ENCODE data around the gene GATAD2A.

DNA sequence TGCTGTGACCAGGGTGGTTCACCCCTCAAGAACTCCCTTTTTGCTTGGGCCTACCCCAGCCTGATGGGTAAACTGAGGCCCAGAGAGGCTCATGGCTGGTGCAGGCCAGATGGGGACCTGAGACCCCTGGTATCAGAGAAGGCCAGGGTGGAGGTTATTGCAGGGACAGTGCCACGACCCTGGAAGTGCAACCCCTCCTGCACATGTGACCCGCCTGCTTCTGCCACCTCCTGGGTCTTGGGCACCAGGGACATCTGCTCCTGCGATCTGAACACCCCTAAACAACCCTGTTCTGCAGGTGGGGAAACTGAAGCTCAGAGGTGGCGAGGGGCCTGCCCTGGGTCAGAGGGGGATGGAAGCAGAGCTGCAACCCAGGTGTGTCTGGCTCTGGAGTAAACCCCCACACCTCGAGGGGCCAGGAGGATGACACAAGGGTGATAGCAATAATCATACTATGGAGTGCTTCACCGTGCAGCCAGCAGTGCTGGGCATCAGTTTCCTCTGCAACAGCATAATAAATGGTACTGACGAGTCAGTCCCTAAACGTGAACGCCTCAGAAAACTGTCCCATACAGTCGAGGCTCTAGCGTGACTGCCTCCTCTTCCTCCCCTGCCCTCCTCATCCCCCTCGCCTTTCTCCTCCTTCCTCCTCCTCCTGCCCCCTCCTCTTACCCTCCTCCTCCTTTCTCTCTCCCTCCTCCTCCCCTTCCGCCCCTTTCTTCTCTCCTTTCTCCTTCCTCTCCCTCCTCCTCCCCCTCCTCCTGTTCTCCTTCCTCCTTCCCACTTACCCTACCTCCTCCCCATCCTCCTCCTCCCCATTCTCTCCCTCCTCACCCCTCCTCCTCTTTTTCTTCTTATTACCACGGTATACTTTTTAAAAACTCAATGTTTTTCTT, 127.6 kb downstream of the GATAD2A start:
- TF ChIP-seq, protein P1, sequence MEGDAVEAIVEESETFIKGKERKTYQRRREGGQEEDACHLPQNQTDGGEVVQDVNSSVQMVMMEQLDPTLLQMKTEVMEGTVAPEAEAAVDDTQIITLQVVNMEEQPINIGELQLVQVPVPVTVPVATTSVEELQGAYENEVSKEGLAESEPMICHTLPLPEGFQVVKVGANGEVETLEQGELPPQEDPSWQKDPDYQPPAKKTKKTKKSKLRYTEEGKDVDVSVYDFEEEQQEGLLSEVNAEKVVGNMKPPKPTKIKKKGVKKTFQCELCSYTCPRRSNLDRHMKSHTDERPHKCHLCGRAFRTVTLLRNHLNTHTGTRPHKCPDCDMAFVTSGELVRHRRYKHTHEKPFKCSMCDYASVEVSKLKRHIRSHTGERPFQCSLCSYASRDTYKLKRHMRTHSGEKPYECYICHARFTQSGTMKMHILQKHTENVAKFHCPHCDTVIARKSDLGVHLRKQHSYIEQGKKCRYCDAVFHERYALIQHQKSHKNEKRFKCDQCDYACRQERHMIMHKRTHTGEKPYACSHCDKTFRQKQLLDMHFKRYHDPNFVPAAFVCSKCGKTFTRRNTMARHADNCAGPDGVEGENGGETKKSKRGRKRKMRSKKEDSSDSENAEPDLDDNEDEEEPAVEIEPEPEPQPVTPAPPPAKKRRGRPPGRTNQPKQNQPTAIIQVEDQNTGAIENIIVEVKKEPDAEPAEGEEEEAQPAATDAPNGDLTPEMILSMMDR (IDR thresholded peaks at IDR 0.05), result no peak
- TF ChIP-seq POLR2AphosphoS5 (IDR thresholded peaks at IDR 0.05; ENCODE audit: low read depth, low read length) (no peak), SIN3A (IDR thresholded peaks at IDR 0.05; ENCODE audit: borderline replicate concordance, insufficient read depth, low read depth, low read length) (no peak), TCF7L2 (IDR thresholded peaks at IDR 0.05; ENCODE audit: low read depth, low read length) (no peak)
- TF ChIP-seq, protein P2, sequence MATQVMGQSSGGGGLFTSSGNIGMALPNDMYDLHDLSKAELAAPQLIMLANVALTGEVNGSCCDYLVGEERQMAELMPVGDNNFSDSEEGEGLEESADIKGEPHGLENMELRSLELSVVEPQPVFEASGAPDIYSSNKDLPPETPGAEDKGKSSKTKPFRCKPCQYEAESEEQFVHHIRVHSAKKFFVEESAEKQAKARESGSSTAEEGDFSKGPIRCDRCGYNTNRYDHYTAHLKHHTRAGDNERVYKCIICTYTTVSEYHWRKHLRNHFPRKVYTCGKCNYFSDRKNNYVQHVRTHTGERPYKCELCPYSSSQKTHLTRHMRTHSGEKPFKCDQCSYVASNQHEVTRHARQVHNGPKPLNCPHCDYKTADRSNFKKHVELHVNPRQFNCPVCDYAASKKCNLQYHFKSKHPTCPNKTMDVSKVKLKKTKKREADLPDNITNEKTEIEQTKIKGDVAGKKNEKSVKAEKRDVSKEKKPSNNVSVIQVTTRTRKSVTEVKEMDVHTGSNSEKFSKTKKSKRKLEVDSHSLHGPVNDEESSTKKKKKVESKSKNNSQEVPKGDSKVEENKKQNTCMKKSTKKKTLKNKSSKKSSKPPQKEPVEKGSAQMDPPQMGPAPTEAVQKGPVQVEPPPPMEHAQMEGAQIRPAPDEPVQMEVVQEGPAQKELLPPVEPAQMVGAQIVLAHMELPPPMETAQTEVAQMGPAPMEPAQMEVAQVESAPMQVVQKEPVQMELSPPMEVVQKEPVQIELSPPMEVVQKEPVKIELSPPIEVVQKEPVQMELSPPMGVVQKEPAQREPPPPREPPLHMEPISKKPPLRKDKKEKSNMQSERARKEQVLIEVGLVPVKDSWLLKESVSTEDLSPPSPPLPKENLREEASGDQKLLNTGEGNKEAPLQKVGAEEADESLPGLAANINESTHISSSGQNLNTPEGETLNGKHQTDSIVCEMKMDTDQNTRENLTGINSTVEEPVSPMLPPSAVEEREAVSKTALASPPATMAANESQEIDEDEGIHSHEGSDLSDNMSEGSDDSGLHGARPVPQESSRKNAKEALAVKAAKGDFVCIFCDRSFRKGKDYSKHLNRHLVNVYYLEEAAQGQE (IDR thresholded peaks at IDR 0.05; ENCODE audit: insufficient read depth in 1 of 2, low read depth in 2 of 2, low read length in 1 of 2), result no peak

Measured in Panc1 (cell line).